Neural crest cell (in vitro differentiated cells): ENCODE data around the gene PAK6. TPM values are rescaled to one million over a fixed set of nuclear protein-coding genes. Genes with fewer than 3 reads are reported as not detected.

ENCODE experiments used
- DNase-seq: peaks from one replicate; pipeline ENCODE4 v3.0.0; 2021; ENCODE audit warnings: low read depth, mixed read lengths, low spot score
- H3K27ac Mint-ChIP-seq: one replicate; pipeline ENCODE4 v1.8.0; 2021; ENCODE audit warnings: mild to moderate bottlenecking, mixed read lengths; ENCODE audit not compliant: unreplicated experiment
- H3K27me3 Mint-ChIP-seq: 2 replicates; pipeline ENCODE4 v1.8.0; 2021; ENCODE audit warnings: low read depth, mild to moderate bottlenecking, mixed read lengths
- H3K36me3 Mint-ChIP-seq: 2 replicates; pipeline ENCODE4 v1.8.0; 2021; ENCODE audit warnings: low read depth, mild to moderate bottlenecking, mixed read lengths
- H3K4me1 Mint-ChIP-seq: 2 replicates; pipeline ENCODE4 v1.8.0; 2021; ENCODE audit warnings: mixed read lengths
- H3K4me3 Mint-ChIP-seq: one replicate; pipeline ENCODE4 v1.8.0; 2021; ENCODE audit warnings: mild to moderate bottlenecking, mixed read lengths
- H3K9me3 Mint-ChIP-seq: 2 replicates; pipeline ENCODE4 v1.8.0; 2021; ENCODE audit warnings: mixed read lengths
- total RNA-seq: library from RNA; stranded (reverse); gene quantifications from 2 replicates; pipeline ENCODE4 v1.2.1, GENCODE V29; 2021
- TF ChIP-seq, protein P1 (sequence below): fragments of 200-600 bp; sonication (generic); conservative IDR thresholded peaks from 2 replicates; pipeline ENCODE4 v1.5.0; 2021; ENCODE audit warnings: antibody characterized with exemption, mild to moderate bottlenecking

PAK6 gene
- total RNA-seq, 1 donor from 2014 or later = 0.28 TPM

DNA sequence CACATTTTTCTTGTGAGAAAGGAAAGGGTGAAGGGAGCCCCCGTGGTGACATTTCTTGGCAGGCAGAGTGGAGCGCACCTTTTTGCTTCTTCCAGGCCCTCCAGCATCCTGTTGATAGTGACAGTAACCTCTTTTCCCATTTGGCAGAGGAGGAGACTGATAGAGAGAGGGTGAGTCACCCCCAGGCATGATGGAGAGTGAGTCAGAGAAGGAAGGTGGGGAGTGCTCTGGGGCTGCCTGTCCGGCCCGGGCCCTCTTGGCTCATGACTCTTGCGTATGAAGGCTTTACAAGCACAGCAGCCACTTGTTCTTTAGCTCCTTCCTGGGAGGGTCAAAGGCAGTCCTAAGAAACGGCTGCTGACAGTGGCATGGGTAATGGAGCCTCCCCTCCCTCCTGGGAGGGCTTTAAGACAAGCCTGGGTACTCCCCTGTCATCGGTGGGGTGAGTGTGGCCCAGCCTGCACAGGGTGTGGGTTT, 28.0 kb downstream of the PAK6 start:
- Mint-ChIP-seq H3K27ac (no peak overlapping the region), H3K36me3 (no peaks in the 10 kb centered on the region)
- no peak for DNase-seq

DNA sequence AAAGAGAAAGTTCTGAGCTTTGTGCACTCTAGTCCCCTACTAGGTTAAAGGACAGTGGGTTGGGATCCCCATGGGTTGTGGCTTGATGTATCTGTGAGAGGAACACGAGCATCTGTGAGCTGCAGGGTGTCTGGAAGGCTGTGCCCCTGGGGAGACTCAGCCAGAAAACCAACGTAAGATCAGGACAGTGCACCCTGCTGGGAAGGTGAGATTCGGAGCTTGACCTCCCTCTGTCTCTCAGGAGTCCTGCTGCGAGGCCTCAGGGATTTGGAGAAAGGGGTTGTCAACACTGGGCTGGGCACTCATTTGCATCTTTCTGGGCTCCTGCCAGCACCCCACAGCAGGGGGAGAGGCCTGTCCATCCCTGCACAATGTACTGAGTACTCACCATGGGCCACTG, 28.8 kb downstream of the PAK6 start:
- no peak for DNase-seq
- H3K27ac Mint-ChIP-seq = no peak overlapping the region
- H3K27me3 Mint-ChIP-seq = no peaks in the 10 kb centered on the region
- no peak overlapping the region for H3K4me3 Mint-ChIP-seq
- H3K36me3 Mint-ChIP-seq = no peaks in the 10 kb centered on the region
- no peaks in the 10 kb centered on the region for H3K9me3 Mint-ChIP-seq
- TF ChIP-seq, protein P1, sequence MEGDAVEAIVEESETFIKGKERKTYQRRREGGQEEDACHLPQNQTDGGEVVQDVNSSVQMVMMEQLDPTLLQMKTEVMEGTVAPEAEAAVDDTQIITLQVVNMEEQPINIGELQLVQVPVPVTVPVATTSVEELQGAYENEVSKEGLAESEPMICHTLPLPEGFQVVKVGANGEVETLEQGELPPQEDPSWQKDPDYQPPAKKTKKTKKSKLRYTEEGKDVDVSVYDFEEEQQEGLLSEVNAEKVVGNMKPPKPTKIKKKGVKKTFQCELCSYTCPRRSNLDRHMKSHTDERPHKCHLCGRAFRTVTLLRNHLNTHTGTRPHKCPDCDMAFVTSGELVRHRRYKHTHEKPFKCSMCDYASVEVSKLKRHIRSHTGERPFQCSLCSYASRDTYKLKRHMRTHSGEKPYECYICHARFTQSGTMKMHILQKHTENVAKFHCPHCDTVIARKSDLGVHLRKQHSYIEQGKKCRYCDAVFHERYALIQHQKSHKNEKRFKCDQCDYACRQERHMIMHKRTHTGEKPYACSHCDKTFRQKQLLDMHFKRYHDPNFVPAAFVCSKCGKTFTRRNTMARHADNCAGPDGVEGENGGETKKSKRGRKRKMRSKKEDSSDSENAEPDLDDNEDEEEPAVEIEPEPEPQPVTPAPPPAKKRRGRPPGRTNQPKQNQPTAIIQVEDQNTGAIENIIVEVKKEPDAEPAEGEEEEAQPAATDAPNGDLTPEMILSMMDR = no peak
- peaks cover 3% of the 10 kb centered on the region for H3K4me1 Mint-ChIP-seq

More for the DNA sequence above, 28.0 kb downstream of the PAK6 start:
- H3K9me3 Mint-ChIP-seq = no peaks in the 10 kb centered on the region
- H3K4me1 Mint-ChIP-seq = peaks cover 3% of the 10 kb centered on the region
- TF ChIP-seq, protein P1 = no peak
- no peaks in the 10 kb centered on the region for H3K27me3 Mint-ChIP-seq
- H3K4me3 Mint-ChIP-seq = no peak overlapping the region

DNA sequence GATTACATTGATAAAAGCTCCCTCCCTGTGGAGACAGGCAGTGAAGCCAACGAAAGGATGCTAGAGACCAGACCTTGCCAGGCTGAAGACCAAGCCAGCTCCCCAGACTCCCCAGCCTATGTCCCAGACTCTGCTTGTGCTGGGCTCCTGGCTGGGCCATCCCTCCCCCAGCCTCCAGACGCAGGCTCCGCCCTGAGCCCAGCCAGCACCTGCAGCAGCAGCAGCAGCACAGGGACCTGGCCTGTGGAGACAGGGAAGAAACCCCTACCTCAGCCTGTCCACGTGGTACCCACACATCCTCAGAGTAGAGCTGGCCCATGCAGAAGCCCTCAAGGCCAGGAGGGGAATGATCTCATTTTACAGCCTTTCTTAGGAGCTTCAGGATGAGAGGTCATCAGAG, 30.7 kb downstream of the PAK6 start:
- no peak for DNase-seq
- H3K36me3 Mint-ChIP-seq = no peaks in the 10 kb centered on the region
- peaks cover 5% of the 10 kb centered on the region for H3K4me1 Mint-ChIP-seq
- TF ChIP-seq, protein P1 = no peak
- H3K27ac Mint-ChIP-seq = no peak overlapping the region
- no peaks in the 10 kb centered on the region for H3K9me3 Mint-ChIP-seq
- peaks cover 2% of the 10 kb centered on the region for H3K27me3 Mint-ChIP-seq
- no peak overlapping the region for H3K4me3 Mint-ChIP-seq

DNA sequence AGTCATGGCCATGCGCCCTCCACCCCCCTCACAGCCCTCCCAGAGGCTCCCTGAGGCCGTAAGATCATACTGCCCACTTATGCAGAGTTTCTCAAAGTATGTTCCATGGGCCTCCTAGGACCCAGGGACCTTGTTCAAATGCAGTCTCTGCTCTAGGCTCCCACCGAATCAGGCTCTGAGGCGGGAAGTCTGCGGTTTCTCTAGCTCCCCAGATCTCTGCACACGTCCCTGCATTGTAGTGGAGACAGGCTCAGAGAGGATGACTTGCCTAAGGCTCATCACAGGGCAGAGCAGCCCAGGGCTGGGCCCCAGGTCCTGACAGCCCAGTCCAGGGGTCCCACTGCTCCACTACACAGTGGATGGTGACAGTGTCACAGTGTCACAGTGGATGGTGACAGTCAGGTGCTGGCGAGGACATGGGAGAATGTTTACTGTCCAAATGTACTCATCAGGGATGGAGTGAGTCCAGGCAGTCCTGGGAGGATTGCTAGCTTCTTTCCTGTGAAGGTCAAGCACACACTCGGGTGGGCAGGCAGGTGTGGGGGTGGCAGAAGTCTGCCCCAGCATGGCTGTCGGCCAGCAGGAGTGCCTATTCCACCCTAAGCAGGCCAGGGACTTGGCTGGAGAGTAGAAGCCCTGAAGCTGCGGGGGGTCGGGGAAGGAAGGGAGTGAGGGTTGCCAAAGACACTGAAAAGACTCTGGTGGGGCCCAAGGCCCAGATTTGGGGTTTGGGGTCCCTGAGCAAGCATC, 31.6 kb downstream of the PAK6 start:
- H3K4me1 Mint-ChIP-seq = peaks cover 8% of the 10 kb centered on the region
- no peak for DNase-seq
- no peaks in the 10 kb centered on the region for H3K36me3 Mint-ChIP-seq
- peaks cover 6% of the 10 kb centered on the region for H3K27me3 Mint-ChIP-seq
- H3K4me3 Mint-ChIP-seq = no peak overlapping the region
- TF ChIP-seq, protein P1 = no peak
- H3K27ac Mint-ChIP-seq = no peak overlapping the region
- H3K9me3 Mint-ChIP-seq = no peaks in the 10 kb centered on the region

DNA sequence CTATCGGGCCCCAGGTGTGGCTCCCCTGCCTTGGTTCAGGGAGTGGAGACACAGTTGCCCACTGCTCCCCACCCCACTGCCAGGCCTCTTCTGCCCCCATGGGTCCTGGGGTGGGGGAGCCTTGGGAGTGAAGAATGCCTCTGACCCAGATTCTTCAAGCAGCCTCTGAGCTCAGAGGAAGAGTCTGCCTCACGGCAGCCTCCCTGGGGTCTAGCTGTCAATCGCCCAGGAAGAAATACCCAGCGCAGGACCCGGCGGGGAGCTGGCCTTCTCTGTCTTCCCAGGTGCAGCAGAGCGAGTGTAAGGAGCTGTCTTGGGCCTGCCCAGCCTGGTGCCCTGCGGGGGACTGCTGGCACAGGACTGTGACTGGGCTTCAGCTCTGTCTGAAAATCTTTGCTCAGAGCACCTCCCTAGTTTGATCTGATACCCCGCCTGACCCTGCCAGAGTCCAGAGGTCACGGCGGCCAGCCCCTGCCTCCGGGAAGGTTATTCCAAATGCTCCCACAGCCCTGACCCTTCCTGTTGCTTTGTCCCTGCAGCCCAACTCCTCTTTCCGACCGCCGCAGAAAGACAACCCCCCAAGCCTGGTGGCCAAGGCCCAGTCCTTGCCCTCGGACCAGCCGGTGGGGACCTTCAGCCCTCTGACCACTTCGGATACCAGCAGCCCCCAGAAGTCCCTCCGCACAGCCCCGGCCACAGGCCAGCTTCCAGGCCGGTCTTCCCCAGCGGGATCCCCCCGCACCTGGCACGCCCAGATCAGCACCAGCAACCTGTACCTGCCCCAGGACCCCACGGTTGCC, 33.0 kb downstream of the PAK6 start:
- peaks cover 5% of the 10 kb centered on the region for H3K4me1 Mint-ChIP-seq

More for the DNA sequence above, 33.0 kb downstream of the PAK6 start:
- Mint-ChIP-seq H3K27me3 (peaks cover 11% of the 10 kb centered on the region), H3K9me3 (no peaks in the 10 kb centered on the region), H3K36me3 (no peaks in the 10 kb centered on the region), H3K4me3 (no peak overlapping the region), H3K27ac (no peak overlapping the region)
- TF ChIP-seq, protein P1 = no peak
- DNase-seq = no peak
